CD14-positive monocyte (primary cell): ENCODE measurements around the gene SH2B2. TPM values are rescaled to one million over a fixed set of nuclear protein-coding genes. Genes with fewer than 3 reads are reported as not detected.

ENCODE experiments used
- DNase-seq, 3 donors: peaks; one replicate each; pipeline ENCODE4 v3.0.0-alpha.2; 2011 to 2022
- H2AFZ ChIP-seq: 2 replicates; pipeline ENCODE4 v1.6.0; 2012; ENCODE audit warnings: mild to moderate bottlenecking, low read depth, low read length, inconsistent platforms; ENCODE audit not compliant: insufficient read depth, poor library complexity, severe bottlenecking
- H3K27ac ChIP-seq, 2 donors: 1 replicate in 1 of 2; 2 replicates in 1 of 2; pipeline ENCODE4 v1.5.1; 2012 to 2013; ENCODE audit warnings: low read length in 2 of 2, control low read depth in 1 of 2, inconsistent platforms in 1 of 2, low read depth in 1 of 2, mild to moderate bottlenecking in 1 of 2
- H3K27me3 ChIP-seq, 2 donors: one replicate each; pipeline versions ENCODE4 v1.6.0 to v1.6.1; 2011 to 2013; ENCODE audit warnings: low read length in 2 of 2; ENCODE audit not compliant: control insufficient read depth in 2 of 2, insufficient read depth in 2 of 2
- H3K36me3 ChIP-seq, 2 donors: replicated peaks in 1 of 2; 1 replicate in 1 of 2; 2 replicates in 1 of 2; pipeline versions ENCODE4 v1.5.1 to v1.6.1; 2012 to 2013; ENCODE audit warnings: low read length in 2 of 2, control low read depth in 1 of 2, inconsistent platforms in 1 of 2, mild to moderate bottlenecking in 1 of 2; ENCODE audit not compliant: insufficient read depth in 2 of 2, control insufficient read depth in 1 of 2
- H3K4me1 ChIP-seq, 2 donors: 1 replicate in 1 of 2; 2 replicates in 1 of 2; pipeline versions ENCODE4 v1.5.1 to v1.6.1; 2012 to 2013; ENCODE audit warnings: low read length in 2 of 2, control low read depth in 1 of 2, inconsistent platforms in 1 of 2, mild to moderate bottlenecking in 1 of 2, moderate library complexity in 1 of 2; ENCODE audit not compliant: insufficient read depth in 2 of 2, control insufficient read depth in 1 of 2
- H3K4me2 ChIP-seq: replicated peaks from 2 replicates; pipeline ENCODE3; 2012; ENCODE audit warnings: low read length, moderate library complexity, mild to moderate bottlenecking; ENCODE audit not compliant: poor library complexity, severe bottlenecking; ENCODE audit errors: extremely low read depth
- H3K4me3 ChIP-seq, 3 experiments: fragments of 200-600 bp in 1 of 3; sonication (generic) in 1 of 3; replicated peaks in 1 of 3; 1 replicate in 2 of 3; 2 replicates in 1 of 3; pipeline ENCODE4 v1.5.1; 2011 to 2013; ENCODE audit warnings: low read length in 3 of 3, mild to moderate bottlenecking in 3 of 3, control low read depth in 2 of 3, low read depth in 2 of 3, inconsistent platforms in 1 of 3, moderate library complexity in 1 of 3
- H3K79me2 ChIP-seq: 2 replicates; pipeline ENCODE4 v1.6.0; 2012; ENCODE audit warnings: mild to moderate bottlenecking, control low read depth, inconsistent platforms, low read length, moderate library complexity; ENCODE audit not compliant: insufficient read depth
- H3K9ac ChIP-seq: 2 replicates; pipeline ENCODE4 v1.6.0; 2017; ENCODE audit warnings: low read length, mild to moderate bottlenecking; ENCODE audit not compliant: insufficient read depth, poor library complexity, severe bottlenecking
- H3K9me3 ChIP-seq, 2 donors: replicated peaks in 1 of 2; 1 replicate in 1 of 2; 2 replicates in 1 of 2; pipeline versions ENCODE4 v1.5.1 to v1.6.1; 2012 to 2013; ENCODE audit warnings: low read length in 2 of 2, control low read depth in 1 of 2; ENCODE audit not compliant: control insufficient read depth in 1 of 2, insufficient read depth in 1 of 2
- H4K20me1 ChIP-seq: 2 replicates; pipeline ENCODE4 v1.6.0; 2012; ENCODE audit warnings: mild to moderate bottlenecking, low read length, control low read depth, moderate library complexity; ENCODE audit not compliant: insufficient read depth
- H3K27ac Mint-ChIP-seq, 7 donors: one replicate each; pipeline ENCODE4 v1.8.0; 2020; ENCODE audit warnings: mild to moderate bottlenecking in 7 of 7, mixed read lengths in 7 of 7, moderate library complexity in 6 of 7, inconsistent platforms in 2 of 7
- H3K27me3 Mint-ChIP-seq, 3 donors: one replicate each; pipeline ENCODE4 v1.8.0; 2021 to 2022; ENCODE audit warnings: low read depth in 3 of 3, mild to moderate bottlenecking in 3 of 3, mixed read lengths in 3 of 3, moderate library complexity in 3 of 3, inconsistent platforms in 1 of 3
- H3K36me3 Mint-ChIP-seq, 2 donors: one replicate each; pipeline ENCODE4 v1.8.0; 2020; ENCODE audit warnings: mixed read lengths in 2 of 2, inconsistent platforms in 1 of 2, mild to moderate bottlenecking in 1 of 2
- H3K4me1 Mint-ChIP-seq: one replicate; pipeline ENCODE4 v1.8.0; 2020; ENCODE audit warnings: mild to moderate bottlenecking, mixed read lengths
- H3K4me3 Mint-ChIP-seq, 2 donors: one replicate each; pipeline ENCODE4 v1.8.0; 2020; ENCODE audit warnings: mild to moderate bottlenecking in 2 of 2, mixed read lengths in 2 of 2, moderate library complexity in 1 of 2
- H3K9me3 Mint-ChIP-seq, 7 donors: one replicate each; pipeline ENCODE4 v1.8.0; 2020 to 2022; ENCODE audit warnings: mixed read lengths in 7 of 7, mild to moderate bottlenecking in 6 of 7, moderate library complexity in 6 of 7, inconsistent platforms in 2 of 7
- WGBS: methylation state at CpG from one replicate; pipeline ENCODE4 v1.1.5; 2013; ENCODE audit warnings: missing lambda C conversion rate; ENCODE audit not compliant: insufficient coverage; 5-methylcytosine and 5-hydroxymethylcytosine counted together
- intact Hi-C, 2 donors: fragments of 100-400 bp; cut with micrococcal nuclease; formaldehyde crosslinking; loops; one replicate each; pipeline versions ENCODE4 v1.15.0 to v1.15.1; 2023
- polyA plus RNA-seq, 3 donors: library from polyadenylated mRNA; depleted of rRNA in 1 of 3; unstranded in 2 of 3; stranded (reverse) in 1 of 3; fragments of 300-500 nt in 2 of 3; fragments of >200 nt in 1 of 3; fragmentation: Illumina TruSeq in 2 of 3; gene quantifications; 1 replicate in 2 of 3; 2 replicates in 1 of 3; pipeline ENCODE4 v1.2.3, GENCODE V29; 2012 to 2021
- TF ChIP-seq, protein P1 (sequence below): fragments of 200-600 bp; IDR thresholded peaks from one replicate; pipeline ENCODE4 v1.8.0; 2022; ENCODE audit warnings: antibody characterized with exemption, mild to moderate bottlenecking

Gene SH2B2
- polyA plus RNA-seq, 3 donors = 3.8 to 26.3 (median 4.7) TPM

DNA sequence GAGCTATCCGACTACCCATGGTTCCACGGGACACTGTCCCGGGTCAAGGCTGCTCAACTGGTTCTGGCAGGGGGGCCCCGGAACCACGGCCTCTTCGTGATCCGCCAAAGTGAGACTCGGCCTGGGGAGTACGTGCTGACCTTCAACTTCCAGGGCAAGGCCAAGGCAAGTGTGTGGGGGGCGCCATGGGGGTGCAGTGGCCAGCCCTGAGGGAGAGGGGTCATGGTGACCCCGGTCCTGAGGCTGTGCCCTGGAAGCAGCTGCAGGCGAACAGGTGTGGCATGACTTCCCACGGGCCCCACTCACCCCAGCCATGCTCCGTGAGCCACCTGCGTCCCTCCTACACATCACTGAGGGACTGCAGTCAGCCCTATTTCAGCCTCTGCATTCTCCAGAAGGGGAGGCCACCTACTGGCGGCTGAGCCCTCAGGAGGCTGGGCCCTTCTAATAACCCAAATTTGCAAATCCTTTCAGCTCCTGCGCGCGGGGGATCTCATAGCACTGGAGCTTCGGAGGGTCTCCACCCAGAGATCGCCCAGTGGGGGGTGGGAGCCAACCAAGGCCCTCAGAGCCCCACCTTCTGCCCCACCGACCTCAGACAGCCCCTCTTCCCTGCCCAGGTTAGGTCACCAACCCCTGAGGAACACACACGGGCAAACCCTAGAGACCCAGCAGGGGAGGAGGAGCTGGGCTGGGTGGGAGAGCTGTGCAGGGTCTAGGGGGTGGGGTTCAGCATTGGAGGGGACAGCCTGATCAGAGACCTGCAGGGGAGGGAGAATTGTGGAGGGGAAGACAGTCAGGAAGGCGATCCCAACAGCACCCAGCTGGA is 30.8 kb downstream of the SH2B2 start:
- H3K36me3 Mint-ChIP-seq = peaks cover 58 to 79% of the 10 kb centered on the region in 2 donors
- no peaks in the 10 kb centered on the region for H3K4me1 ChIP-seq
- peaks cover 6% of the 10 kb centered on the region for H4K20me1 ChIP-seq
- 97% methylated on average over 20 of the region's 24 CpGs for WGBS
- no peak overlapping the region for H3K4me3 Mint-ChIP-seq
- no peaks in the 10 kb centered on the region for H3K79me2 ChIP-seq
- peaks cover 53 to 77% of the 10 kb centered on the region in 2 donors for H3K36me3 ChIP-seq
- H3K27me3 Mint-ChIP-seq = peaks cover 0 to 4% (median 0%) of the 10 kb centered on the region in 3 donors
- no peak overlapping the region for H3K4me3 ChIP-seq
- H3K9ac ChIP-seq = no peak overlapping the region
- intact Hi-C loops = no loop called here
- H3K27ac ChIP-seq = no peak overlapping the region
- H3K27ac Mint-ChIP-seq = peak overlapping the region in 2 of 7 donors; percentile 7 to 61
- H3K4me1 Mint-ChIP-seq = peaks cover 6% of the 10 kb centered on the region
- no peaks in the 10 kb centered on the region for H3K27me3 ChIP-seq
- H2AFZ ChIP-seq = no peak overlapping the region
- no peak for DNase-seq
- H3K9me3 ChIP-seq = no peaks in the 10 kb centered on the region
- no peak overlapping the region for H3K4me2 ChIP-seq
- TF ChIP-seq, protein P1, sequence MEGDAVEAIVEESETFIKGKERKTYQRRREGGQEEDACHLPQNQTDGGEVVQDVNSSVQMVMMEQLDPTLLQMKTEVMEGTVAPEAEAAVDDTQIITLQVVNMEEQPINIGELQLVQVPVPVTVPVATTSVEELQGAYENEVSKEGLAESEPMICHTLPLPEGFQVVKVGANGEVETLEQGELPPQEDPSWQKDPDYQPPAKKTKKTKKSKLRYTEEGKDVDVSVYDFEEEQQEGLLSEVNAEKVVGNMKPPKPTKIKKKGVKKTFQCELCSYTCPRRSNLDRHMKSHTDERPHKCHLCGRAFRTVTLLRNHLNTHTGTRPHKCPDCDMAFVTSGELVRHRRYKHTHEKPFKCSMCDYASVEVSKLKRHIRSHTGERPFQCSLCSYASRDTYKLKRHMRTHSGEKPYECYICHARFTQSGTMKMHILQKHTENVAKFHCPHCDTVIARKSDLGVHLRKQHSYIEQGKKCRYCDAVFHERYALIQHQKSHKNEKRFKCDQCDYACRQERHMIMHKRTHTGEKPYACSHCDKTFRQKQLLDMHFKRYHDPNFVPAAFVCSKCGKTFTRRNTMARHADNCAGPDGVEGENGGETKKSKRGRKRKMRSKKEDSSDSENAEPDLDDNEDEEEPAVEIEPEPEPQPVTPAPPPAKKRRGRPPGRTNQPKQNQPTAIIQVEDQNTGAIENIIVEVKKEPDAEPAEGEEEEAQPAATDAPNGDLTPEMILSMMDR = no peak
- H3K9me3 Mint-ChIP-seq = peaks cover 0 to 4% (median 0%) of the 10 kb centered on the region in 7 donors

DNA sequence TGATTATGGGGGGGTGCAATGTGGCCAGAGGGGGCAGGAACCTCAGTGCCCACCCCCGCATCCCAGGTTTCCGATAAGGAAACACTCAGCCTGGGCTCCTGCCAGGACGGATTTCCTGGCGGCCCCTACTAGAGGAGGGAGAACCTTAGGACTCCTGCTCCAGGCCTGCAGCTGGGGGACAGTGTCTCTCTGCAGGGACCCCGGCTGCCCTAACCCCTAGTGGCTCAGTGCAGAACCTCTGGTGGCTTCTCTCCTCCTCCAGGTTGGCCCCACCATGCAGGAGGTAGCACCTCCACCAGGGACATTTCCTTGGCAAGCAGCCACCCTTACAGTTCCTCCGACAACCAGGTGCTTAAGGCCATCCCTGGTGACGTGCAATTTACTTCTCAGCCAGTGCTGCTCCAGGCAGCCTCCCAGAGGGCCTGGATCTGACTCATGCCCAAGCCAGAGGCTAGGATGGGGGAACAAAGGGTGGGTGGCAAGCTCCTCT is 31.9 kb downstream of the SH2B2 start:
- Mint-ChIP-seq H3K27ac (no peak overlapping the region), H3K4me1 (peaks cover 7% of the 10 kb centered on the region), H3K4me3 (no peak overlapping the region), H3K9me3 (peaks cover 0 to 4% (median 0%) of the 10 kb centered on the region in 7 donors), H3K36me3 (peaks cover 57 to 70% of the 10 kb centered on the region in 2 donors), H3K27me3 (peaks cover 0 to 4% (median 1%) of the 10 kb centered on the region in 3 donors)
- no peak overlapping the region for H3K9ac ChIP-seq
- WGBS = 100% methylated on average over 4 of the region's 7 CpGs
- no peak for DNase-seq
- no peak overlapping the region for H2AFZ ChIP-seq
- no peak overlapping the region for H3K4me3 ChIP-seq
- no peak overlapping the region for H3K4me2 ChIP-seq
- no peaks in the 10 kb centered on the region for H3K27me3 ChIP-seq
- intact Hi-C loops = no loop called here
- H4K20me1 ChIP-seq = peaks cover 6% of the 10 kb centered on the region
- H3K36me3 ChIP-seq = peaks cover 53 to 72% of the 10 kb centered on the region in 2 donors
- H3K9me3 ChIP-seq = no peaks in the 10 kb centered on the region
- no peaks in the 10 kb centered on the region for H3K4me1 ChIP-seq
- no peaks in the 10 kb centered on the region for H3K79me2 ChIP-seq
- TF ChIP-seq, protein P1 = no peak
- H3K27ac ChIP-seq = no peak overlapping the region
